Upper lobe of right lung (tissue), 1 donor: ENCODE results near the gene TMEM17. TPM values are rescaled to one million over a fixed set of nuclear protein-coding genes. Genes with fewer than 3 reads are reported as not detected.

Source experiments
- ATAC-seq: fragments of 200-7000 bp; cut with Tn5 transposase; one replicate; pipeline ENCODE4 v1.9.1; 2020; ENCODE audit warnings: mild to moderate bottlenecking, moderate library complexity
- DNase-seq: peaks from one replicate; pipeline ENCODE4 v3.0.0-alpha.2; 2020
- H3K27ac ChIP-seq: fragments of 200-600 bp; one replicate; pipeline ENCODE4 v1.8.0; 2022
- H3K27me3 ChIP-seq: fragments of 200-600 bp; one replicate; pipeline ENCODE4 v1.8.0; 2022; ENCODE audit warnings: mild to moderate bottlenecking
- H3K36me3 ChIP-seq: fragments of 200-600 bp; one replicate; pipeline ENCODE4 v1.8.0; 2022
- H3K4me1 ChIP-seq: fragments of 200-600 bp; one replicate; pipeline ENCODE4 v1.8.0; 2022
- H3K4me3 ChIP-seq: fragments of 200-600 bp; one replicate; pipeline ENCODE4 v1.8.0; 2022; ENCODE audit warnings: mild to moderate bottlenecking
- H3K9me3 ChIP-seq: fragments of 200-600 bp; one replicate; pipeline ENCODE4 v1.8.0; 2022
- intact Hi-C: fragments of 100-400 bp; cut with DNase I; formaldehyde crosslinking; loops from one replicate; pipeline ENCODE4 v1.11.0; 2022
- total RNA-seq: library from RNA; stranded (reverse); fragmentation: NEBNext Ultra II Directional; extraction: Animal tissue kit (Norgen Biotek cat#: 25700); gene quantifications from one replicate; pipeline ENCODE4 v1.2.1, GENCODE V29; 2021
- TF ChIP-seq, protein P1 (sequence below): fragments of 200-600 bp; IDR thresholded peaks from one replicate; pipeline ENCODE4 v1.8.0; 2022; ENCODE audit warnings: antibody characterized with exemption
- donor health status: DM: no; HTN: yes; CAD: no; lungs with severe emphysema.

TMEM17 gene
- total RNA-seq, 1 donor from 2014 or later: 2.0 TPM

DNA sequence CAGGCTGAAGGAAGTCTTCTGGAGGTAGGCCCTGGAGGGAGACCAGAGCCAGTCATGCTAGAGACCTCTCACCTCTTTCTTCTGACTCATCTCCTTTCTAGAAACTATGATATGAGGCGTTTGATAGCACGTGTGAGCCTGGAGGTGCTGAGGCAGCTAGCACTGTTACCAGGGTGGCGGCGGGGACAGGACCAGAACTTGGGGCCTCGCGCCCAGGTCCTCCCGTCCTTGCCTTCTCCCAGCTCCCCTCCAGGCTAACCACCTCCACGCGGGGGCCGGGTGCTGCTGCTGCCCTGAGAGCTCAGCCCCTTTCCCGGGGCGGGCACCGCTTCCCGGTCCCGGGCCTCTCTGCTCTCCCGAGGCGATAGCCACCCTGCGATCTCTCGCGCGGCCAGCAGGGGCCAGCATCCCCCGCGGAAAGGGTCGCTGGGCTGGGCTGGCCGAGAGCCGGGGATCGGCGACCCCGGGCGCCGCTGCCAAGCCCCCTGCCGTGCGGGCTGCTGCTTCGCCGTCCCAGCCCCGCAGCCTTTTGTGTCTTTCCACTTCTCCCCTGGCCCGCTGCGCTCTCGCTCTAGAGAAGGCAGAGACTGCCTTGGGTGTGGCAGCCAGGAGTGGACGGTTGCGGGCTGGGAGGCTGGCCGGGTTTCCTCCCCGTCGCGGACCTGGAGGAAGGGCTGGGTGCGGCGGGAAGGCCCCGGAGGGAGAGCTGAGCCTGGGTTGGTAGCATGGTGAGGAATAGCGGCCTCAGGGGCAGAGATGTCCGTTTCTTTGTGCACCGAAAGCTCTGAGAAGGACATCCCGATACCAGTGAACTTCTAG is 49.1 kb downstream of the TMEM17 start:
- ATAC-seq: peak; percentile 97
- intact Hi-C loops: loop anchor here (5.0 kb wide), 1 partner anchor 320 kb away; no protein-coding TSS in a partner anchor
- peak; percentile 87 for DNase-seq
- H3K27me3 ChIP-seq: no peaks in the 10 kb centered on the region
- TF ChIP-seq, protein P1, sequence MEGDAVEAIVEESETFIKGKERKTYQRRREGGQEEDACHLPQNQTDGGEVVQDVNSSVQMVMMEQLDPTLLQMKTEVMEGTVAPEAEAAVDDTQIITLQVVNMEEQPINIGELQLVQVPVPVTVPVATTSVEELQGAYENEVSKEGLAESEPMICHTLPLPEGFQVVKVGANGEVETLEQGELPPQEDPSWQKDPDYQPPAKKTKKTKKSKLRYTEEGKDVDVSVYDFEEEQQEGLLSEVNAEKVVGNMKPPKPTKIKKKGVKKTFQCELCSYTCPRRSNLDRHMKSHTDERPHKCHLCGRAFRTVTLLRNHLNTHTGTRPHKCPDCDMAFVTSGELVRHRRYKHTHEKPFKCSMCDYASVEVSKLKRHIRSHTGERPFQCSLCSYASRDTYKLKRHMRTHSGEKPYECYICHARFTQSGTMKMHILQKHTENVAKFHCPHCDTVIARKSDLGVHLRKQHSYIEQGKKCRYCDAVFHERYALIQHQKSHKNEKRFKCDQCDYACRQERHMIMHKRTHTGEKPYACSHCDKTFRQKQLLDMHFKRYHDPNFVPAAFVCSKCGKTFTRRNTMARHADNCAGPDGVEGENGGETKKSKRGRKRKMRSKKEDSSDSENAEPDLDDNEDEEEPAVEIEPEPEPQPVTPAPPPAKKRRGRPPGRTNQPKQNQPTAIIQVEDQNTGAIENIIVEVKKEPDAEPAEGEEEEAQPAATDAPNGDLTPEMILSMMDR: peak; percentile 98
- peaks cover 17% of the 10 kb centered on the region for H3K4me1 ChIP-seq
- peak overlapping the region; percentile 71 for H3K4me3 ChIP-seq
- H3K9me3 ChIP-seq: no peaks in the 10 kb centered on the region
- peak overlapping the region; percentile 87 for H3K27ac ChIP-seq
- no peaks in the 10 kb centered on the region for H3K36me3 ChIP-seq

DNA sequence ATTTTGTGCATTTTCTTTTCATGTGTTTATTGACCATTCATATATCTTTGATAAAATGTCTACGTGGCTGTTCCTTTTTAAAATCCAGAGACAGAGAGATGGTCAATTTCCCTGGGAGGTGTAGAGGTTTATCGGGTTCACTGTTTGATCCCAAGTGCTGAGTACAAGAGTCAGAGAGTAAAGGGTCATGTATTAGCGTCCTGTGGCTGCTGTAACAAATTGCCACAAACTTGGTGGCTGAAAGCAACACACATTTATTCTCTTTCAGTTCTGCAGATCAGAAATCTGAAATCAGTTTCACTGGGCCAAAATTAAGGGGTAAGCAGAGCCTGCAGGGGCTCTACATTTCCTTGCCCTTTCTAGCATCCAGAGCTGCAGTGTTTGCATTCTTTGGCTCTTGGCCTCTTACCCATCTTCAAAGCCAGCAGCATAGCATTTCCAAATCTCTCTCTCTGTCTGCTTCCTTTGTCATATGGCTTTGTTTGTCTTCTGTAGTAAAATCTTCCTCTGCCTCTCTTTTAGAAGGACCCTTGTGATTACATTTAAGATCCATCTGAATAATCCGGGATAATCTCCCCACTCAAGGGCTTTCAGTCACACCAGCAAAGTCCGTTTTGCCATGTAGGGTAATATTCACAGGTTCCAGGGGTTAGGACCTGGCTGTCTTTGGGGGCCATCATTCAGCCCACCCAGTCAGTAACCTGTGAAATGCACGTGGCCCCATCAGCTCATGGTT is 49.9 kb downstream of the TMEM17 start:
- Histone ChIP-seq H3K4me1 (peaks cover 17% of the 10 kb centered on the region), H3K27me3 (no peaks in the 10 kb centered on the region), H3K36me3 (no peaks in the 10 kb centered on the region), H3K9me3 (no peaks in the 10 kb centered on the region), H3K27ac (no peak overlapping the region), H3K4me3 (no peak overlapping the region)
- no peak for DNase-seq
- no peak for ATAC-seq
- TF ChIP-seq, protein P1: no peak
- intact Hi-C loops: loop anchor here (5.0 kb wide), 1 partner anchor 321 kb away; no protein-coding TSS in a partner anchor

DNA sequence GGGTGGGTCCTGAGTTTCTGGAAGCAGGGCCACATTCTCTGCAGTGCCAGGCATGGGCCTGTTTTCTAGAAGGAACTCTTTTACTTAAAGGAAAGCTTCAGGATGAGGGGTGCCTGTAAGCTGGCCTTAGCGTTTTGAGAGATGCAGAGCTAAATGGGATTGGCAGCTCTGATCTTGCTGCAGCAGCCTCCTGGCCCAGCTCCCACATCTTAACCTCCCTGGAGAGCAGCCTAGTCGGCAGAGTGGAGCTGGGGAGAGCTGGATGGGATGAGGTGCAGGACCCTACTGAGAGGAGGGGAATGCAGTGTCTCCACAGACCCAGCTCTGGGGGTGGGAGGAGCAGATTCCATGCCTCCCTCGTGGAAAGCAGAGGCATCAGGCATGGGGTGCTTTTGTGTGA is 52.0 kb downstream of the TMEM17 start:
- no peaks in the 10 kb centered on the region for H3K9me3 ChIP-seq
- peaks cover 17% of the 10 kb centered on the region for H3K4me1 ChIP-seq
- DNase-seq (no peak), ATAC-seq (no peak)
- TF ChIP-seq, protein P1: no peak
- no peaks in the 10 kb centered on the region for H3K27me3 ChIP-seq
- no peak overlapping the region for H3K4me3 ChIP-seq
- intact Hi-C loops: no loop called here
- H3K27ac ChIP-seq: no peak overlapping the region
- H3K36me3 ChIP-seq: no peaks in the 10 kb centered on the region

DNA sequence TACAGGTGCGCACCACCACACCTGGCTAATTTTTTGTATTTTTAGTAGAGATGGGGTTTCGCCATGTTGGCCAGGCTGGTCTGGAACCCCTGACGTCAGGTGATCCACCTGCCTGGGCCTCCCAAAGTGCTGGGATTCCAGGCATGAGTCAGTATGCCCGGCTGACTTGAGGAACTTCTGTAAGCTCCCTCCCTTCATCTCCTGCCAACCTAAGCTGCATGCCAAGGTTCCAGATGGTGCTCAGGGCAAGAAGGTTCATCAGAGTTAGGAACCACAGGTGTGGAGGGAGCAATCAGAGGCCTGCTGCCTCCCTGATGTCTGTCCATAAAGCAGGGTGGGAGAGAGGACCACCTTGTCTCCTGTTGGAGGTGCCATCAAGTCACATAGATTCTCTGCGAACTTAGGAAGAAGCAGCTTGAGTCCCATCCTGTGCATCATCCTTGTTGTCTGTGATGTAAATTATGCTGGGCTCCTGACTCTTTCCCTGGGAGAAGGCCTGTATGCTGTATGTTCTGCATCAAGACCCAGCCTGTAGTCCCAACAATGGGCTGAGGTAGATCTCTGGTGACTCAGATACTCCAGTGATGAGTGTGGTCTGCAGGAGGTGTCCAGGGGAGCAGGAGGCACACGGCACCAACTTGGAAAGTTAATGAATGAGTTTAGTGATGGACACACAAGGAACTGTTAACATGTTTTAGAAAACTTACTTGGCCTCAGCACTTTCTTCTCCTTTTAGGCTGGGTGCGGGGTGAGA is 53.1 kb downstream of the TMEM17 start:
- Histone ChIP-seq H3K27me3 (no peaks in the 10 kb centered on the region), H3K27ac (no peak overlapping the region), H3K36me3 (no peaks in the 10 kb centered on the region), H3K9me3 (no peaks in the 10 kb centered on the region), H3K4me1 (peaks cover 12% of the 10 kb centered on the region), H3K4me3 (no peak overlapping the region)
- DNase-seq (no peak), ATAC-seq (no peak)
- intact Hi-C loops: no loop called here
- TF ChIP-seq, protein P1: no peak

DNA sequence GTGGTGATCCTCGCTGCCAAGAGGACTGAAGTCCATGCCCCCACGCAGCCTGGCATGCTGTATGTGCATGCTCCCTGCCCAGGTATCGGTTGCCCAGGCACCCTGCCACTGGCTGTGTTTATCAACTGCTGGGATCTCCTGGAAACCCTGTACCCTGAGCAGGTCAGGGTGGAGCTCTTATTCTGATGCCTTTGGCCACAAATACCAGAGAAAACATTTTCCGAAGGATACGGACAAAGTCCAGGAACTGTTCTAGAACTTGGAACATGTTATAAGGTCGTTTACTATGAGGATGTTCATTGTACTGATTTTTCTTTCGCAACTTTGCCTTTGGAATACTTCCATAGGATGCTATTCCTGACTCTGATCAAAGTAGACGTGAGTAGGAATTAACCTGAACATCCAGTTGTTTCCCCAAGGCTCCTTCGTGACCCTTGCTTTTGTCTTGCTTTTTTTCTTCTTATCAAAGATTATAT is 55.2 kb downstream of the TMEM17 start:
- TF ChIP-seq, protein P1: no peak
- H3K36me3 ChIP-seq: no peaks in the 10 kb centered on the region
- H3K4me3 ChIP-seq: no peak overlapping the region
- intact Hi-C loops: no loop called here
- ATAC-seq (no peak), DNase-seq (no peak)
- no peaks in the 10 kb centered on the region for H3K9me3 ChIP-seq
- no peak overlapping the region for H3K27ac ChIP-seq
- no peaks in the 10 kb centered on the region for H3K4me1 ChIP-seq
- H3K27me3 ChIP-seq: no peaks in the 10 kb centered on the region
